Testis (tissue), 2 donors: ENCODE results near the gene NAMPT.

Experiments used
- CTCF ChIP-seq, 3 experiments: fragments of 450-650 bp in 2 of 3; fragments of 200-600 bp in 1 of 3; sonication (generic) in 1 of 3; IDR thresholded peaks; one replicate each; pipeline ENCODE4 v1.5.1; 2016 to 2019; ENCODE audit warnings: antibody characterized with exemption in 3 of 3, mild to moderate bottlenecking in 2 of 3, moderate library complexity in 1 of 3
- POLR2A ChIP-seq: fragments of 450-650 bp; IDR thresholded peaks from one replicate; pipeline ENCODE4 v1.6.1; 2017; ENCODE audit warnings: antibody characterized with exemption, mild to moderate bottlenecking, moderate library complexity

GRCh38 chr7:106332201-106332600 is 47.4 kb upstream of the NAMPT start:
- TF ChIP-seq POLR2A (no peak), CTCF (IDR thresholded peaks at IDR 0.05) (no peak)
